GM10266 (cell line): Measurements from ENCODE around the gene FBXO10.
A peak's percentile ranks its signal among the peaks of the same experiment; 100 is the strongest.

Experiments
- DNase-seq: peaks from one replicate; pipeline ENCODE4 v3.0.0; 2012; ENCODE audit errors: extremely low spot score
- CTCF ChIP-seq: IDR thresholded peaks from 2 replicates; pipeline ENCODE4 v1.5.1; 2012; ENCODE audit warnings: mild to moderate bottlenecking, low read depth; ENCODE audit not compliant: control insufficient read depth, insufficient read depth; ENCODE audit errors: missing control alignments

The FBXO10 gene

GRCh38 chr9:37574241-37574721, 1.9 kb downstream of the FBXO10 start:
- DNase-seq = no peak
- no peak for TF ChIP-seq CTCF

DNA sequence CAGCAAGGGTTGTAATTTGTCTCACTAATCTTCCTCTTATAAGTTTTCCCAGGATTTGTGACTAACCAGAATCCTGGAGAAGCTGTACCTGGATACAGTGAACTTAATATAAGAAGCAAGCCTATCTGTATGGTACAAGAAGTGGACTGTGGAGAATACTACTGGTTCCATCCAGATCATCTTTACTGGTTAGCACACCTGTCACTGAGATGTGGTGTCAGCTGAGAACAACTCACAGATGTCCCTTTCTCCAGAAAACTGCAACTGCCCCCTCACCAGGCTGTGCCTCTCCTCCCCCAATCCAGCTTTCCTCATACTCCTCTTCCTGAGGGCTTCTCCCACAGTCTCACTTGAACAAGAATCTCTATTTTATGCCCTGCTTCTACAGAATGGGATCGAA, 4.9 kb downstream of the FBXO10 start:
- no peak for TF ChIP-seq CTCF
- DNase-seq = no peak

DNA sequence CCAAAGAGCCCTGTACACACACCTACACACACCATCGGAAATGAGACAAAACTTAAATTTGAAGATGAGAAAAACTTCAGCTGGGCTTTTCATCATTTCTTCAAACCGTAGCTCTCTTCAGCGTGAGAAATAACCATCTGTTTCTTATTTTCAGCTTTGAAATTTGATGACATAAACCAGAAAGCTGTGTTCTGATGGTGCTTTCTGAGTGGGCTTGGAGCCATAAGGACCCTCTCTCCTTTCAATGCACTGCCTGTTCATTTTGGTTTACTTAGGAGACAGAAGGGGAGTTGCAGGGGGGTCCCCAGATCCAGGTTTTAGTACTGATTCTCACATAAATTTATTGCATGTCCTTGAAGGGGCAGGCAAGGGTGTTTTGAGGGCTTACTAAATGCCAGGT, 9.5 kb downstream of the FBXO10 start:
- peak; percentile 37 for DNase-seq
- TF ChIP-seq CTCF = no peak

DNA sequence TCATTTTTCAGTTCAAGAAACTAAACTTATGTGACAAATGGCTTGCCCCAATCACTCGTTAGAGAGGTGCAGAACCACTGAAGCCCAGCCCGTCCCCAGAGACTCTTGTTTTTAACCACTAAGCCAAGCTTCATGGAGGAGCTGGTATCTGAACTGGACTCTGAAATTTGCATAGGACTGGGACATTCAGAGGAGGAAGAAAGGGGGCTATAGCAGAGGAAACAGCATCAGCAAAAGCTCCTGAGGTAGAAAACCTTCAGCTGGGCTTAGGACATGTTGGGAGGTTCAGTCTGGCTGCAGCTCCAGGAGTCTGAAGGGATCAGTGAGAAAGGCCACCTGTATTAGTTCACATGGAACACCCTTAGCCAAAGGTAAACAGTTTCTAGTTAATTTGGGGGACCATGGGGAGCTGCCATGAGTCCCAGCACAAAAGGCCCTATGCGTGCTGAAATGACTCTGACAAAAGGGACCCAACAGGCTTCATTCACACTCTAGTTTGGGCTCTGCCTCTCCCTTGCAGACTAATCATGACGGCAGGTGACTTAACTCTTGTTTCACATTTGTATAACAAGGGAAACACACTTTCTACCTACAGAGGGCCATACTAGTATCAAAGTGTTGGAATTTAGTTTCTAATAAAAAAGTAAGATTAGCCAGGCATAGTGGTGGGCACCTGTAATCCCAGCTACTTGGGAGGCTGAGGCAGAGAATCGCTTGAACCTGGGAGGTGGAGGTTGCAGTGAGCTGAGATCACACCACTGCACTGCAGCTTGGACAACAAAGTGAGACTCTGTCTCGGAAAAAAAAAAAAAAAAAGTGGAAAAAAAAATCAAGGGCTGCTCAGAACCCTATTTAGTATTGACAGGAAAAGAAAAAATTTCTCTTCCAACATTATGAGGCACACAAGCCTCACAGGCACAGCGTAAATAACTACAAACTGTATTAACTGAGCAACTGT, 10.2 kb downstream of the FBXO10 start:
- peak; percentile 53 for DNase-seq
- no peak for TF ChIP-seq CTCF

DNA sequence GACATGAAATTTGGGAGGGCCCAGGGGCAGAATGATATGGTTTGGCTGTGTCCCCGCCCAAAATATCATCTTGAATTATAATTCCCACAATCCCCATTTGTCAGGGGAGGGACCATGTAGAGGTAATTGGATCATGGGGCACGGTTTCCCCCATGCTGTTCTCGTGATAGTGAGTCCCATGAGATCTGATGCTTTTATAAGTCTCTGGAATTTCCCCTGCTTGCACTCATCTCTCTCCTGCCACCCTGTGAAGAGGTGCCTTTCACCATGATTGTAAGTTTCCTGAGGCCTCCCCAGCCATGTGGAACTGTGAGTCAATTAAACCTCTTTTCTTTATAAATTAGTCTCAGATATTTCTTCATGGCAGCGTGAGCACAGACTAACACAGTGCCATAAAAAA, 11.3 kb downstream of the FBXO10 start:
- no peak for TF ChIP-seq CTCF
- DNase-seq = no peak

DNA sequence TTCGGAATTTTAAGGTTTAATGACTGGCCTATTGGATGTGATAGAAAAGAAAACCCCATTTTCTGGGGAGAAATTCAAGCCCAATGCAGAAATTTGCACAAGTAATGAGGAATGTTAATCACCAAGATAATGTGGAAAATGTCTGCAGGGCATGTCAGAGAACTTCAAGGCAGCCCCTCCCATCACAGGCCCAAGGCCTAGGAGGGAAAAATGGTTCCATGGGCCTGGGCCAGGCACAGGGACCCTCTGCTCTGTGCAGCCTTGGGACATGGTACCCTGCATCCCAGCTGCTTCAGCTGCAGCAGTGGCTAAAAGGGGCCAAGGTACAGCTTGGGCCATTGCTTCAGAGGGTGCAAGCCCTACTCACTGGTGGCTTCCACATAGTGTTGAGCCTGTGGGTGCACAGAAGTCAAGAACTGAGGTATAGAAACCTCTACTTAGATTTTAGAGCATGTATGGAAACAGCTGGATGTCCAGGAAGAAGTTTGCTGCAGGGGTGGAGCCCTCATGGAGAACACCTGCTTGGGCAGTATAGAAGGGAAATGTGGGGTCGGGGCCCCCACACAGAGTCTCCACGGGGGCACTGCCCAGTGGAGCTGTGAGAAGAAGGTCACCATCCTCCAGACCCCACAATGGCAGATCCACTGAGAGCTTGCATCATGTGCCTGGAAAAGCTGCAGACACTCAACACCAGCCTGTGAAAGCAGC, 12.2 kb downstream of the FBXO10 start:
- no peak for TF ChIP-seq CTCF
- DNase-seq = no peak

- DNase-seq = no peak
- no peak for TF ChIP-seq CTCF
Measured at GRCh38 chr9:37562826-37563225, 13.4 kb downstream of the FBXO10 start.
